HCT116 (cell line): ENCODE data around the gene SCAI. TPM values are rescaled to one million over a fixed set of nuclear protein-coding genes. Genes with fewer than 3 reads are reported as not detected.

ENCODE experiments used
- ATAC-seq: fragments of 200-7000 bp; cut with Tn5 transposase; 2 replicates; pipeline ENCODE4 v1.9.1; 2020; ENCODE audit warnings: mild to moderate bottlenecking, moderate library complexity
- BruUV-seq: library from RNA; stranded (reverse); fragments of 400-500 nt; replicated peaks from 2 replicates; lab custom pipeline; 2021; lab: Mats Ljungman, UMichigan
- CTCF ChIA-PET: fragments of 300-600 bp; sonication (Branson Sonifier 250); formaldehyde crosslinking; loops from one replicate; lab custom pipeline; 2021; ENCODE audit warnings: antibody characterized with exemption; lab: Charles Lee
- POLR2A ChIA-PET: fragments of 300-600, 350-600 bp; sonication (Branson Sonifier 250); formaldehyde crosslinking; loops from one replicate; lab custom pipeline; 2021; ENCODE audit warnings: antibody characterized with exemption; lab: Charles Lee
- RAD21 ChIA-PET, 2 experiments: fragments of 300-600 bp; sonication (Branson Sonifier 250); formaldehyde crosslinking; loops; one replicate each; lab custom pipeline; 2023; ENCODE audit warnings: low total read pairs in 2 of 2; ENCODE audit not compliant: uncharacterized antibody in 2 of 2, unreplicated experiment in 2 of 2, low non-redundant PET in 1 of 2; lab: Charles Lee
- DNase-seq: peaks from one replicate; pipeline ENCODE4 v3.0.0-alpha.2; 2010; ENCODE audit warnings: low read depth, low spot score
- H2AFZ ChIP-seq: fragments of 200-600 bp; shearing (Covaris generic), sonication (generic); 2 replicates; pipeline ENCODE4 v1.6.1; 2017; ENCODE audit warnings: low read depth, mixed run types, mixed read lengths, antibody characterized with exemption, low read length; ENCODE audit not compliant: poor library complexity, severe bottlenecking
- H3K27ac ChIP-seq: 2 replicates; pipeline ENCODE4 v1.5.1; 2012; ENCODE audit warnings: low read depth, low read length
- H3K27me3 ChIP-seq: fragments of 200-600 bp; sonication (generic); 2 replicates; pipeline ENCODE4 v1.6.1; 2016; ENCODE audit warnings: mixed run types, low read length, mixed read lengths; ENCODE audit not compliant: insufficient read depth
- H3K36me3 ChIP-seq, 2 experiments: fragments of 200-500 bp in 1 of 2; fragments of 200-600 bp in 1 of 2; sonication (Bioruptor generic) in 1 of 2; sonication (generic) in 1 of 2; 2 replicates each; pipeline versions ENCODE4 v1.5.1 to v1.6.1; 2014 to 2016; ENCODE audit warnings: low read length in 2 of 2, inconsistent platforms in 1 of 2, mixed read lengths in 1 of 2, mixed run types in 1 of 2; ENCODE audit not compliant: insufficient read depth in 2 of 2, control insufficient read depth in 1 of 2
- H3K4me1 ChIP-seq, 2 experiments: fragments of 200-600 bp in 1 of 2; sonication (generic) in 1 of 2; 2 replicates each; pipeline versions ENCODE4 v1.5.1 to v1.6.1; 2012 to 2017; ENCODE audit warnings: low read length in 2 of 2, inconsistent platforms in 1 of 2, mild to moderate bottlenecking in 1 of 2, mixed read lengths in 1 of 2, mixed run types in 1 of 2, moderate library complexity in 1 of 2; ENCODE audit not compliant: insufficient read depth in 2 of 2, control insufficient read depth in 1 of 2
- H3K4me2 ChIP-seq: fragments of 200-600 bp; sonication (generic); 2 replicates; pipeline ENCODE4 v1.6.1; 2017; ENCODE audit warnings: mixed run types, low read length, mixed read lengths
- H3K4me3 ChIP-seq, 2 experiments: fragments of 200-600 bp in 1 of 2; sonication (generic) in 1 of 2; replicated peaks in 1 of 2; 2 replicates each; pipeline ENCODE4 v1.5.1; 2011 to 2016; ENCODE audit warnings: low read length in 2 of 2, control low read depth in 1 of 2, low read depth in 1 of 2, mild to moderate bottlenecking in 1 of 2, mixed read lengths in 1 of 2, mixed run types in 1 of 2
- H3K79me2 ChIP-seq: fragments of 200-600 bp; sonication (generic); 2 replicates; pipeline ENCODE4 v1.6.1; 2017; ENCODE audit warnings: mild to moderate bottlenecking, mixed run types, low read length, moderate library complexity, mixed read lengths; ENCODE audit not compliant: insufficient read depth
- H3K9ac ChIP-seq: fragments of 200-600 bp; sonication (generic); 2 replicates; pipeline ENCODE4 v1.6.1; 2016; ENCODE audit warnings: low read length, mixed read lengths
- H3K9me2 ChIP-seq: fragments of 200-600 bp; sonication (generic), shearing (Covaris generic); 2 replicates; pipeline ENCODE4 v1.6.1; 2017; ENCODE audit warnings: mixed run types, mild to moderate bottlenecking, moderate library complexity; ENCODE audit not compliant: insufficient read depth
- H3K9me3 ChIP-seq, 2 experiments: fragments of 200-500 bp in 1 of 2; fragments of 200-600 bp in 1 of 2; sonication (Bioruptor generic) in 1 of 2; sonication (generic) in 1 of 2; 2 replicates each; pipeline ENCODE4 v1.6.1; 2014 to 2017; ENCODE audit warnings: low read length in 2 of 2, mixed read lengths in 2 of 2, inconsistent platforms in 1 of 2, low read depth in 1 of 2, mild to moderate bottlenecking in 1 of 2, mixed run types in 1 of 2, moderate library complexity in 1 of 2; ENCODE audit not compliant: control insufficient read depth in 1 of 2, insufficient read depth in 1 of 2
- H4K20me1 ChIP-seq: fragments of 200-600 bp; sonication (generic), shearing (Covaris generic); 2 replicates; pipeline ENCODE4 v1.6.1; 2017; ENCODE audit warnings: mixed run types, mild to moderate bottlenecking, moderate library complexity; ENCODE audit not compliant: insufficient read depth
- CEBPB ChIP-seq: IDR thresholded peaks from 2 replicates; pipeline ENCODE4 v1.6.1; 2012; ENCODE audit warnings: low read depth
- EGR1 ChIP-seq: IDR thresholded peaks from 2 replicates; pipeline ENCODE4 v1.6.1; 2012; ENCODE audit warnings: low read depth
- EZH2 ChIP-seq: fragments of 200-600 bp; sonication (generic); IDR thresholded peaks from 2 replicates; pipeline ENCODE4 v1.6.1; 2017; ENCODE audit warnings: antibody characterized with exemption, mixed run types
- EZH2phosphoT487 ChIP-seq: fragments of 200-600 bp; IDR thresholded peaks from 2 replicates; pipeline ENCODE4 v1.6.1; 2018; ENCODE audit warnings: antibody characterized with exemption, borderline replicate concordance
- JUND ChIP-seq: IDR thresholded peaks from 2 replicates; pipeline ENCODE4 v1.6.1; 2012
- POLR2A ChIP-seq: IDR thresholded peaks from 2 replicates; pipeline ENCODE4 v1.7.0; 2011; ENCODE audit warnings: borderline replicate concordance; ENCODE audit not compliant: insufficient read depth, insufficient read length; ENCODE audit errors: extremely low read depth
- RAD21 ChIP-seq: IDR thresholded peaks from 2 replicates; pipeline ENCODE4 v1.6.1; 2012; ENCODE audit warnings: low read depth, mild to moderate bottlenecking
- SIN3A ChIP-seq: IDR thresholded peaks from 2 replicates; pipeline ENCODE4 v1.6.1; 2012; ENCODE audit warnings: low read depth
- SP1 ChIP-seq: IDR thresholded peaks from 2 replicates; pipeline ENCODE4 v1.6.1; 2012; ENCODE audit warnings: low read depth
- SRF ChIP-seq: IDR thresholded peaks from 2 replicates; pipeline ENCODE4 v1.6.1; 2012; ENCODE audit warnings: low read depth
- TCF7L2 ChIP-seq: IDR thresholded peaks from 2 replicates; pipeline ENCODE4 v1.7.0; 2011; ENCODE audit warnings: borderline replicate concordance, inconsistent platforms; ENCODE audit not compliant: insufficient read depth, insufficient read length; ENCODE audit errors: extremely low read depth
- YY1 ChIP-seq: IDR thresholded peaks from 2 replicates; pipeline ENCODE4 v1.6.1; 2011; ENCODE audit warnings: low read length, low read depth, moderate library complexity, mild to moderate bottlenecking; ENCODE audit not compliant: insufficient replicate concordance; ENCODE audit errors: extremely low read depth
- ZFX ChIP-seq: fragments of 450-650 bp; IDR thresholded peaks from 2 replicates; pipeline ENCODE4 v1.6.1; 2017
- ZNF274 ChIP-seq: fragments of 200-500 bp; sonication (Bioruptor generic); IDR thresholded peaks from 2 replicates; pipeline ENCODE4 v1.6.1; 2014; ENCODE audit warnings: mild to moderate bottlenecking, low read depth, low read length, inconsistent platforms
- intact Hi-C: fragments of 100-400 bp; cut with micrococcal nuclease; formaldehyde crosslinking; loops from 2 replicates; pipeline ENCODE4 v1.10.0; 2022
- total RNA-seq: library from RNA; stranded (reverse); gene quantifications from one replicate; pipeline ENCODE4 v1.2.1, GENCODE V29; 2021; ENCODE audit not compliant: unreplicated experiment
- TF ChIP-seq, protein P1 (sequence below): IDR thresholded peaks from 2 replicates; pipeline ENCODE4 v1.6.1; 2011; ENCODE audit warnings: mild to moderate bottlenecking, low read length, moderate library complexity; ENCODE audit not compliant: insufficient replicate concordance; ENCODE audit errors: extremely low read depth
- TF ChIP-seq, protein P2 (sequence below): IDR thresholded peaks from 2 replicates; pipeline ENCODE4 v1.6.1; 2012
- TF ChIP-seq, protein P3 (sequence below), 3 experiments: fragments of 200-600 bp in 1 of 3; sonication (generic) in 1 of 3; IDR thresholded peaks in 2 of 3; conservative IDR thresholded peaks in 1 of 3; 2 replicates each; pipeline ENCODE4 v1.5.1; 2012 to 2017; ENCODE audit warnings: low read depth in 2 of 3, low read length in 2 of 3, antibody characterized with exemption in 1 of 3, borderline replicate concordance in 1 of 3, control low read depth in 1 of 3, mild to moderate bottlenecking in 1 of 3, mixed read lengths in 1 of 3, mixed run types in 1 of 3, moderate library complexity in 1 of 3; ENCODE audit not compliant: insufficient read depth in 1 of 3
- TF ChIP-seq, protein P4 (sequence below): IDR thresholded peaks from 2 replicates; pipeline ENCODE4 v1.6.1; 2012

The SCAI gene
- total RNA-seq, 1 experiment from 2014 or later, result 14.0 TPM

DNA sequence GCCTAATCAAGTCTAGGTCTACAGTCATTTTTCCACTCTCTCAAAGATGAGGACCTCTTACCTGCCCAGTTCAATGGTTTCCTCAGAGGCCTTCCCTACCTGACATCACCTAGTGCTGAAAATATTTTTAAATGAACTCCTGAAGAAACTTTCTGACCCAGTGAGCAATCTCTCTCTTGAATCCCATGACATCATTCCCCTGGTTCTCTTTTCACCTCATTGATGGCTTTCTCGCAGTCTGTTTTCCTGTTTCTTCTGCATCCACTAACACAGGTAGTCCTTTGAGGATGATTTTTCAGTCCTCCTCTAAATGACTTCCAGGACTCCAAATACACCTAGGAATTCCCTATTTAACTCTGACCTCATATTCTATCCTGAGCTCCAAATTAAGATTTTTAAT lies 40.3 kb downstream of the SCAI start:
- Histone ChIP-seq H3K4me2 (no peak overlapping the region), H3K27ac (no peak overlapping the region), H3K36me3 (no peaks in the 10 kb centered on the region), H3K79me2 (peaks cover 5% of the 10 kb centered on the region; the same call in 1 of the 2 replicates), H3K4me3 (no peak overlapping the region), H3K9me2 (no peaks in the 10 kb centered on the region), H3K9ac (no peak overlapping the region), H2AFZ (no peak overlapping the region), H3K27me3 (no peaks in the 10 kb centered on the region), H4K20me1 (no peaks in the 10 kb centered on the region), H3K4me1 (no peaks in the 10 kb centered on the region), H3K9me3 (no peaks in the 10 kb centered on the region)
- ChIA-PET RAD21 (no interaction called here), POLR2A (no interaction called here), CTCF (no interaction called here)
- intact Hi-C loops, result no loop called here
- no TSS peak for BruUV-seq
- TF ChIP-seq, protein P1, sequence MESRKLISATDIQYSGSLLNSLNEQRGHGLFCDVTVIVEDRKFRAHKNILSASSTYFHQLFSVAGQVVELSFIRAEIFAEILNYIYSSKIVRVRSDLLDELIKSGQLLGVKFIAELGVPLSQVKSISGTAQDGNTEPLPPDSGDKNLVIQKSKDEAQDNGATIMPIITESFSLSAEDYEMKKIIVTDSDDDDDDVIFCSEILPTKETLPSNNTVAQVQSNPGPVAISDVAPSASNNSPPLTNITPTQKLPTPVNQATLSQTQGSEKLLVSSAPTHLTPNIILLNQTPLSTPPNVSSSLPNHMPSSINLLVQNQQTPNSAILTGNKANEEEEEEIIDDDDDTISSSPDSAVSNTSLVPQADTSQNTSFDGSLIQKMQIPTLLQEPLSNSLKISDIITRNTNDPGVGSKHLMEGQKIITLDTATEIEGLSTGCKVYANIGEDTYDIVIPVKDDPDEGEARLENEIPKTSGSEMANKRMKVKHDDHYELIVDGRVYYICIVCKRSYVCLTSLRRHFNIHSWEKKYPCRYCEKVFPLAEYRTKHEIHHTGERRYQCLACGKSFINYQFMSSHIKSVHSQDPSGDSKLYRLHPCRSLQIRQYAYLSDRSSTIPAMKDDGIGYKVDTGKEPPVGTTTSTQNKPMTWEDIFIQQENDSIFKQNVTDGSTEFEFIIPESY, result no peak
- TF ChIP-seq, protein P2, sequence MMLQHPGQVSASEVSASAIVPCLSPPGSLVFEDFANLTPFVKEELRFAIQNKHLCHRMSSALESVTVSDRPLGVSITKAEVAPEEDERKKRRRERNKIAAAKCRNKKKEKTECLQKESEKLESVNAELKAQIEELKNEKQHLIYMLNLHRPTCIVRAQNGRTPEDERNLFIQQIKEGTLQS, result no peak
- TF ChIP-seq CEBPB (no peak), RAD21 (no peak), ZNF274 (no peak), EZH2 (no peak), TCF7L2 (no peak)
- ATAC-seq (no peak), DNase-seq (no peak)

DNA sequence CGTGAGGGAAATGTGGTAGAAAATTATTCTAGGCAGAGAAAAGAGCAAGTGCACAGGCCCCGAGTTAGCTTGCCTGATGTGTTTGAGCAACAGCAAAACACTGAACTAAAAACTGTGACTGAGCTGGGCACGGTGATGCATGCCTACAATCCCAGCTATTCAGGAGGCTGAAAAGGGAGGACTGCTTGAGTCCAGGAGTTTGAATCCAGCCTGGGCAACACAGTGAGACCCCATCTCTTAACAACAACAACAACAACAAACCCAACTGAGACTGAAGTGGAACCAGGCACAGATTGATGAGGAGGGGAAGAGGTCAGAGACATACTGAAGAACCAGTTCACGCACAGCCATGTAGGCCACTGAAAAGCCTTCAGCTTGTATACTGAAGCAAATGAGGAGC lies 42.5 kb downstream of the SCAI start:
- Histone ChIP-seq H3K9ac (no peak overlapping the region), H3K79me2 (peaks cover 5% of the 10 kb centered on the region), H3K9me2 (no peaks in the 10 kb centered on the region), H2AFZ (no peak overlapping the region), H4K20me1 (no peaks in the 10 kb centered on the region), H3K4me1 (no peaks in the 10 kb centered on the region), H3K36me3 (no peaks in the 10 kb centered on the region), H3K9me3 (no peaks in the 10 kb centered on the region), H3K27ac (no peak overlapping the region), H3K27me3 (no peaks in the 10 kb centered on the region), H3K4me3 (no peak overlapping the region), H3K4me2 (no peak overlapping the region)
- POLR2A ChIA-PET, result no interaction called here
- CTCF ChIA-PET, result no interaction called here
- DNase-seq (no peak), ATAC-seq (no peak)
- RAD21 ChIA-PET, result no interaction called here
- intact Hi-C loops, result no loop called here
- BruUV-seq, result no TSS peak
- TF ChIP-seq EGR1 (no peak), SRF (no peak), CEBPB (no peak), EZH2phosphoT487 (no peak), SP1 (no peak), ZFX (no peak), YY1 (no peak), SIN3A (no peak), JUND (no peak), POLR2A (no peak)
- TF ChIP-seq, protein P3, sequence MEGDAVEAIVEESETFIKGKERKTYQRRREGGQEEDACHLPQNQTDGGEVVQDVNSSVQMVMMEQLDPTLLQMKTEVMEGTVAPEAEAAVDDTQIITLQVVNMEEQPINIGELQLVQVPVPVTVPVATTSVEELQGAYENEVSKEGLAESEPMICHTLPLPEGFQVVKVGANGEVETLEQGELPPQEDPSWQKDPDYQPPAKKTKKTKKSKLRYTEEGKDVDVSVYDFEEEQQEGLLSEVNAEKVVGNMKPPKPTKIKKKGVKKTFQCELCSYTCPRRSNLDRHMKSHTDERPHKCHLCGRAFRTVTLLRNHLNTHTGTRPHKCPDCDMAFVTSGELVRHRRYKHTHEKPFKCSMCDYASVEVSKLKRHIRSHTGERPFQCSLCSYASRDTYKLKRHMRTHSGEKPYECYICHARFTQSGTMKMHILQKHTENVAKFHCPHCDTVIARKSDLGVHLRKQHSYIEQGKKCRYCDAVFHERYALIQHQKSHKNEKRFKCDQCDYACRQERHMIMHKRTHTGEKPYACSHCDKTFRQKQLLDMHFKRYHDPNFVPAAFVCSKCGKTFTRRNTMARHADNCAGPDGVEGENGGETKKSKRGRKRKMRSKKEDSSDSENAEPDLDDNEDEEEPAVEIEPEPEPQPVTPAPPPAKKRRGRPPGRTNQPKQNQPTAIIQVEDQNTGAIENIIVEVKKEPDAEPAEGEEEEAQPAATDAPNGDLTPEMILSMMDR (IDR thresholded peaks at IDR 0.05 in 2 of 3, conservative IDR thresholded peaks at IDR 0.05 in 1 of 3; ENCODE audit: borderline replicate concordance in 1 of 3, insufficient read depth in 1 of 3, low read depth in 2 of 3, low read length in 2 of 3), result no peak
- TF ChIP-seq, protein P4, sequence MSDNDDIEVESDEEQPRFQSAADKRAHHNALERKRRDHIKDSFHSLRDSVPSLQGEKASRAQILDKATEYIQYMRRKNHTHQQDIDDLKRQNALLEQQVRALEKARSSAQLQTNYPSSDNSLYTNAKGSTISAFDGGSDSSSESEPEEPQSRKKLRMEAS, result no peak
- TF ChIP-seq, protein P2, result no peak
